Middle frontal gyrus (tissue), 1 donor: ENCODE data around the gene C12orf75.
A peak's percentile ranks its signal among the peaks of the same experiment; 100 is the strongest.
"Not testable (repeated sequence)": the region's sequence is repeated elsewhere in the genome, so short reads cannot be mapped to it uniquely, and the experiment has no call there.

ENCODE experiments used
- DNase-seq: peaks from one replicate; pipeline ENCODE4 v3.0.0-alpha.2; 2015; ENCODE audit warnings: low spot score; ENCODE audit errors: extremely low spot score

The C12orf75 gene

GRCh38 chr12:105369014-105369413 lies 38.5 kb downstream of the C12orf75 start:
- no peak for DNase-seq

- no peak for DNase-seq
These were observed 43.8 kb downstream of the C12orf75 start for GRCh38 chr12:105374303-105374702.

- DNase-seq: no peak
These were observed 46.6 kb downstream of the C12orf75 start for GRCh38 chr12:105377077-105377476.

GRCh38 chr12:105378911-105379310 lies 48.4 kb downstream of the C12orf75 start:
- DNase-seq: no peak

- DNase-seq: peak; percentile 31
These were observed 52.5 kb downstream of the C12orf75 start for GRCh38 chr12:105382771-105383622.

GRCh38 chr12:105384220-105384619 lies 53.7 kb downstream of the C12orf75 start:
- DNase-seq: no peak

- DNase-seq: no peak
These were observed 54.5 kb downstream of the C12orf75 start for GRCh38 chr12:105384916-105385535.

- no peak for DNase-seq
These were observed 55.9 kb downstream of the C12orf75 start for GRCh38 chr12:105386431-105386830.

GRCh38 chr12:105391231-105391630 lies 60.7 kb downstream of the C12orf75 start:
- DNase-seq: no peak

GRCh38 chr12:105393587-105393986 lies 63.1 kb downstream of the C12orf75 start:
- no peak for DNase-seq

- DNase-seq: no peak
These were observed 65.5 kb downstream of the C12orf75 start for GRCh38 chr12:105396024-105396423.

- no peak for DNase-seq
These were observed 66.5 kb downstream of the C12orf75 start for GRCh38 chr12:105396983-105397382.

- no peak for DNase-seq
These were observed 68.4 kb downstream of the C12orf75 start for GRCh38 chr12:105398930-105399329.

GRCh38 chr12:105399428-105400081 lies 69.1 kb downstream of the C12orf75 start:
- no peak for DNase-seq

GRCh38 chr12:105400227-105400626 lies 69.7 kb downstream of the C12orf75 start:
- DNase-seq: no peak

- no peak for DNase-seq
These were observed 70.7 kb downstream of the C12orf75 start for GRCh38 chr12:105401198-105401597.

GRCh38 chr12:105402366-105402765 lies 71.9 kb downstream of the C12orf75 start:
- DNase-seq: no peak

- DNase-seq: no peak
These were observed 72.6 kb downstream of the C12orf75 start for GRCh38 chr12:105403095-105403494.

GRCh38 chr12:105404134-105404533 lies 73.6 kb downstream of the C12orf75 start:
- not testable (repeated sequence) for DNase-seq

GRCh38 chr12:105406497-105406896 lies 76.0 kb downstream of the C12orf75 start:
- DNase-seq: no peak

GRCh38 chr12:105409279-105409678 lies 78.8 kb downstream of the C12orf75 start:
- DNase-seq: no peak

- no peak for DNase-seq
These were observed 79.4 kb downstream of the C12orf75 start for GRCh38 chr12:105409801-105410471.
